WI38 (cell line): ENCODE data around the gene SRP14.
"Not testable (repeated sequence)": the region's sequence is repeated elsewhere in the genome, so short reads cannot be mapped to it uniquely, and the experiment has no call there.

Experiments
- H3K4me3 ChIP-seq: 2 replicates; pipeline ENCODE4 v1.5.1; 2011; ENCODE audit warnings: low read depth, mild to moderate bottlenecking, control low read depth, low read length
- CTCF ChIP-seq: IDR thresholded peaks from 2 replicates; pipeline ENCODE4 v1.5.1; 2012; ENCODE audit warnings: low read depth, mild to moderate bottlenecking, control low read depth, low read length

The SRP14 gene

GRCh38 chr15:39998511-39999077 lies 40.4 kb downstream of the SRP14 start:
- no peak overlapping the region for H3K4me3 ChIP-seq
- TF ChIP-seq CTCF = no peak

- no peak for TF ChIP-seq CTCF
- H3K4me3 ChIP-seq = no peak overlapping the region
Measured at GRCh38 chr15:39997639-39998038, 41.3 kb downstream of the SRP14 start.

- no peak for TF ChIP-seq CTCF
- no peak overlapping the region for H3K4me3 ChIP-seq
Measured at GRCh38 chr15:39997031-39997430, 42.0 kb downstream of the SRP14 start.

GRCh38 chr15:39996228-39996627 lies 42.8 kb downstream of the SRP14 start:
- H3K4me3 ChIP-seq = not testable (repeated sequence)

DNA sequence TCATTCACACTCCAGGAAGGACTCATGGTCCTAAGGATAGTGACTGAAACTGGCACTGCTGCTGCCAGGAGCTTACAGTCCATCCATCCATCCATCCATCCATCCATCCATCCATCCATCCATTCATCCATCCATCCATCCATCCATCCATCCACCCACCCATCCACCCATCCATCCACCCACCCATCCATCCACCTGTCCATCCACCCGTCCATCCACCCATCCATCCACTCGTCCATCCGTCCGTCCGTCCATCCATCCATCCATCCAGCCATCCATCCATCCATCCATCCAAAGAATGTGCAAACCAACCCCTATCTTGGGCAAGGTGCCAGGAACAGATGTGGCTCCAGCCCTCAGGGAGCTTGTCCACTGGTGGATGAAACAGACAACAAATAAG lies 46.0 kb downstream of the SRP14 start:
- H3K4me3 ChIP-seq = not testable (repeated sequence)

GRCh38 chr15:39990706-39991105 lies 48.3 kb downstream of the SRP14 start:
- H3K4me3 ChIP-seq = no peak overlapping the region
- no peak for TF ChIP-seq CTCF

- TF ChIP-seq CTCF = no peak
- no peak overlapping the region for H3K4me3 ChIP-seq
Measured at GRCh38 chr15:39987821-39988220, 51.2 kb downstream of the SRP14 start.
